HCT116 (cell line): Measurements from ENCODE around the gene RSPH6A. TPM values are rescaled to one million over a fixed set of nuclear protein-coding genes. Genes with fewer than 3 reads are reported as not detected.

Source experiments
- ATAC-seq: fragments of 200-7000 bp; cut with Tn5 transposase; 2 replicates; pipeline ENCODE4 v1.9.1; 2020; ENCODE audit warnings: mild to moderate bottlenecking, moderate library complexity
- BruUV-seq: library from RNA; stranded (reverse); fragments of 400-500 nt; replicated peaks from 2 replicates; lab custom pipeline; 2021; lab: Mats Ljungman, UMichigan
- CTCF ChIA-PET: fragments of 300-600 bp; sonication (Branson Sonifier 250); formaldehyde crosslinking; loops from one replicate; lab custom pipeline; 2021; ENCODE audit warnings: antibody characterized with exemption; lab: Charles Lee
- POLR2A ChIA-PET: fragments of 300-600, 350-600 bp; sonication (Branson Sonifier 250); formaldehyde crosslinking; loops from one replicate; lab custom pipeline; 2021; ENCODE audit warnings: antibody characterized with exemption; lab: Charles Lee
- RAD21 ChIA-PET, 2 experiments: fragments of 300-600 bp; sonication (Branson Sonifier 250); formaldehyde crosslinking; loops; one replicate each; lab custom pipeline; 2023; ENCODE audit warnings: low total read pairs in 2 of 2; ENCODE audit not compliant: uncharacterized antibody in 2 of 2, unreplicated experiment in 2 of 2, low non-redundant PET in 1 of 2; lab: Charles Lee
- DNase-seq: peaks from one replicate; pipeline ENCODE4 v3.0.0-alpha.2; 2010; ENCODE audit warnings: low read depth, low spot score
- H2AFZ ChIP-seq: fragments of 200-600 bp; shearing (Covaris generic), sonication (generic); 2 replicates; pipeline ENCODE4 v1.6.1; 2017; ENCODE audit warnings: low read depth, mixed run types, mixed read lengths, antibody characterized with exemption, low read length; ENCODE audit not compliant: poor library complexity, severe bottlenecking
- H3K27ac ChIP-seq: 2 replicates; pipeline ENCODE4 v1.5.1; 2012; ENCODE audit warnings: low read depth, low read length
- H3K27me3 ChIP-seq: fragments of 200-600 bp; sonication (generic); 2 replicates; pipeline ENCODE4 v1.6.1; 2016; ENCODE audit warnings: mixed run types, low read length, mixed read lengths; ENCODE audit not compliant: insufficient read depth
- H3K36me3 ChIP-seq, 2 experiments: fragments of 200-500 bp in 1 of 2; fragments of 200-600 bp in 1 of 2; sonication (Bioruptor generic) in 1 of 2; sonication (generic) in 1 of 2; 2 replicates each; pipeline versions ENCODE4 v1.5.1 to v1.6.1; 2014 to 2016; ENCODE audit warnings: low read length in 2 of 2, inconsistent platforms in 1 of 2, mixed read lengths in 1 of 2, mixed run types in 1 of 2; ENCODE audit not compliant: insufficient read depth in 2 of 2, control insufficient read depth in 1 of 2
- H3K4me1 ChIP-seq, 2 experiments: fragments of 200-600 bp in 1 of 2; sonication (generic) in 1 of 2; 2 replicates each; pipeline versions ENCODE4 v1.5.1 to v1.6.1; 2012 to 2017; ENCODE audit warnings: low read length in 2 of 2, inconsistent platforms in 1 of 2, mild to moderate bottlenecking in 1 of 2, mixed read lengths in 1 of 2, mixed run types in 1 of 2, moderate library complexity in 1 of 2; ENCODE audit not compliant: insufficient read depth in 2 of 2, control insufficient read depth in 1 of 2
- H3K4me2 ChIP-seq: fragments of 200-600 bp; sonication (generic); 2 replicates; pipeline ENCODE4 v1.6.1; 2017; ENCODE audit warnings: mixed run types, low read length, mixed read lengths
- H3K4me3 ChIP-seq, 2 experiments: fragments of 200-600 bp in 1 of 2; sonication (generic) in 1 of 2; replicated peaks in 1 of 2; 2 replicates each; pipeline ENCODE4 v1.5.1; 2011 to 2016; ENCODE audit warnings: low read length in 2 of 2, control low read depth in 1 of 2, low read depth in 1 of 2, mild to moderate bottlenecking in 1 of 2, mixed read lengths in 1 of 2, mixed run types in 1 of 2
- H3K79me2 ChIP-seq: fragments of 200-600 bp; sonication (generic); 2 replicates; pipeline ENCODE4 v1.6.1; 2017; ENCODE audit warnings: mild to moderate bottlenecking, mixed run types, low read length, moderate library complexity, mixed read lengths; ENCODE audit not compliant: insufficient read depth
- H3K9ac ChIP-seq: fragments of 200-600 bp; sonication (generic); 2 replicates; pipeline ENCODE4 v1.6.1; 2016; ENCODE audit warnings: low read length, mixed read lengths
- H3K9me2 ChIP-seq: fragments of 200-600 bp; sonication (generic), shearing (Covaris generic); 2 replicates; pipeline ENCODE4 v1.6.1; 2017; ENCODE audit warnings: mixed run types, mild to moderate bottlenecking, moderate library complexity; ENCODE audit not compliant: insufficient read depth
- H3K9me3 ChIP-seq, 2 experiments: fragments of 200-500 bp in 1 of 2; fragments of 200-600 bp in 1 of 2; sonication (Bioruptor generic) in 1 of 2; sonication (generic) in 1 of 2; 2 replicates each; pipeline ENCODE4 v1.6.1; 2014 to 2017; ENCODE audit warnings: low read length in 2 of 2, mixed read lengths in 2 of 2, inconsistent platforms in 1 of 2, low read depth in 1 of 2, mild to moderate bottlenecking in 1 of 2, mixed run types in 1 of 2, moderate library complexity in 1 of 2; ENCODE audit not compliant: control insufficient read depth in 1 of 2, insufficient read depth in 1 of 2
- H4K20me1 ChIP-seq: fragments of 200-600 bp; sonication (generic), shearing (Covaris generic); 2 replicates; pipeline ENCODE4 v1.6.1; 2017; ENCODE audit warnings: mixed run types, mild to moderate bottlenecking, moderate library complexity; ENCODE audit not compliant: insufficient read depth
- ATF3 ChIP-seq: IDR thresholded peaks from 2 replicates; pipeline ENCODE4 v1.6.1; 2012
- CEBPB ChIP-seq: IDR thresholded peaks from 2 replicates; pipeline ENCODE4 v1.6.1; 2012; ENCODE audit warnings: low read depth
- CTCF ChIP-seq, 3 experiments: fragments of 200-600 bp in 1 of 3; sonication (generic) in 1 of 3; IDR thresholded peaks in 2 of 3; conservative IDR thresholded peaks in 1 of 3; 2 replicates each; pipeline ENCODE4 v1.5.1; 2012 to 2017; ENCODE audit warnings: low read depth in 2 of 3, low read length in 2 of 3, antibody characterized with exemption in 1 of 3, borderline replicate concordance in 1 of 3, control low read depth in 1 of 3, mild to moderate bottlenecking in 1 of 3, mixed read lengths in 1 of 3, mixed run types in 1 of 3, moderate library complexity in 1 of 3; ENCODE audit not compliant: insufficient read depth in 1 of 3
- EGR1 ChIP-seq: IDR thresholded peaks from 2 replicates; pipeline ENCODE4 v1.6.1; 2012; ENCODE audit warnings: low read depth
- EZH2 ChIP-seq: fragments of 200-600 bp; sonication (generic); IDR thresholded peaks from 2 replicates; pipeline ENCODE4 v1.6.1; 2017; ENCODE audit warnings: antibody characterized with exemption, mixed run types
- RAD21 ChIP-seq: IDR thresholded peaks from 2 replicates; pipeline ENCODE4 v1.6.1; 2012; ENCODE audit warnings: low read depth, mild to moderate bottlenecking
- SP1 ChIP-seq: IDR thresholded peaks from 2 replicates; pipeline ENCODE4 v1.6.1; 2012; ENCODE audit warnings: low read depth
- TCF7L2 ChIP-seq: IDR thresholded peaks from 2 replicates; pipeline ENCODE4 v1.7.0; 2011; ENCODE audit warnings: borderline replicate concordance, inconsistent platforms; ENCODE audit not compliant: insufficient read depth, insufficient read length; ENCODE audit errors: extremely low read depth
- YY1 ChIP-seq: IDR thresholded peaks from 2 replicates; pipeline ENCODE4 v1.6.1; 2011; ENCODE audit warnings: low read length, low read depth, moderate library complexity, mild to moderate bottlenecking; ENCODE audit not compliant: insufficient replicate concordance; ENCODE audit errors: extremely low read depth
- ZFX ChIP-seq: fragments of 450-650 bp; IDR thresholded peaks from 2 replicates; pipeline ENCODE4 v1.6.1; 2017
- ZNF274 ChIP-seq: fragments of 200-500 bp; sonication (Bioruptor generic); IDR thresholded peaks from 2 replicates; pipeline ENCODE4 v1.6.1; 2014; ENCODE audit warnings: mild to moderate bottlenecking, low read depth, low read length, inconsistent platforms
- intact Hi-C: fragments of 100-400 bp; cut with micrococcal nuclease; formaldehyde crosslinking; loops from 2 replicates; pipeline ENCODE4 v1.10.0; 2022
- total RNA-seq: library from RNA; stranded (reverse); gene quantifications from one replicate; pipeline ENCODE4 v1.2.1, GENCODE V29; 2021; ENCODE audit not compliant: unreplicated experiment

Gene RSPH6A
- total RNA-seq, 1 experiment from 2014 or later = 0.57 TPM

DNA sequence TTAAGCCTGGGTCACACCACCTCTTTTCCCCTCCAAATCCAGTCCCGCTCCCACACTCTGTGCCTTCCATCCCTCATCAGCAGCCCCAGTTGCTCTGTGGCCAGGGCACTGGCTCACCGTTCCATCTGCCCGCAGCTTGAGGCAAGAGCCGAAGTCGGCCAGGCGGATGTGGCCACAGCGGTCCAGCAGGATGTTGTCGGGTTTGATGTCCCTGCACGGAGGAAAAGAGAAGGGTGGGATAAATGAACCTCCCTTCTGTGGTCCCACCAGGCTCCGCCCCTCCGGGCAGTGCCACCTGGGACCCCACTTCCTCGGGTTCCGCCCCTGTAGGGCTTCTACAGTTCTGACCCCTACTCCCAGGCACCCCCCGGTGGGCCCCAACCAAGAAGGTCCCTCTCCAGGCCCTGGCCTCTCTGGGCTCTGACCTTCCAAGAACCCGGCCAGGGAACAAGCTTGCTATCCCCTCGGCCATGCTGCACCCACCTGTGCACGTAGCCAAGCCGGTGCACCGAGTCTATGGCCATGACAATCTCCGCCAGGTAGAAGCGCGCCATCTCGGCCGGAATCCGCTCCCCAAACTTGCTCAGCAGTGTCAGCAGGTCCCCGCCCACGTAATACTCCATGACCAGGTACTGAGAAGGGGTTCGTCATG lies 37.0 kb downstream of the RSPH6A start:
- BruUV-seq = no TSS peak
- Histone ChIP-seq H3K36me3 (peaks cover 0 to 10% of the 10 kb centered on the region in 2 experiments; a peak in 3 of 4 replicates), H3K79me2 (no peaks in the 10 kb centered on the region), H3K4me3 (no peak overlapping the region), H3K27ac (no peak overlapping the region; the same call in 1 of the 2 replicates), H3K9me3 (no peaks in the 10 kb centered on the region), H3K9ac (no peak overlapping the region), H3K27me3 (no peaks in the 10 kb centered on the region), H3K4me1 (peaks cover 38 to 48% of the 10 kb centered on the region in 2 experiments), H2AFZ (no peak overlapping the region), H3K9me2 (no peaks in the 10 kb centered on the region), H4K20me1 (no peaks in the 10 kb centered on the region), H3K4me2 (peak overlapping the region; percentile 84)
- intact Hi-C loops = loop anchor here (10.0 kb wide), 1 partner anchor 683 kb away; the partner anchor contains the start of gene PPP1R37
- no peak for DNase-seq
- ChIA-PET CTCF (interaction anchor here (2.2 kb wide), 1 partner anchor 9 kb away, joined by 71 read pairs; the partner anchor contains the start of gene SIX5), POLR2A (no interaction called here), RAD21 (no interaction called here)
- no peak for TF ChIP-seq RAD21
- TF ChIP-seq ATF3 = no peak
- TF ChIP-seq YY1 = no peak
- no peak for TF ChIP-seq EZH2
- TF ChIP-seq SP1 = no peak
- TF ChIP-seq CTCF (IDR thresholded peaks at IDR 0.05 in 2 of 3, conservative IDR thresholded peaks at IDR 0.05 in 1 of 3; ENCODE audit: borderline replicate concordance in 1 of 3, insufficient read depth in 1 of 3, low read depth in 2 of 3, low read length in 2 of 3) = no peak
- TF ChIP-seq TCF7L2 = no peak
- no peak for TF ChIP-seq ZNF274
- no peak for TF ChIP-seq EGR1
- TF ChIP-seq CEBPB = no peak
- TF ChIP-seq ZFX = no peak
- no peak for ATAC-seq
